ENCODE results near the gene IGSF21. TPM values are rescaled to one million over a fixed set of nuclear protein-coding genes. Genes with fewer than 3 reads are reported as not detected.

The IGSF21 gene
- polyA plus RNA-seq, 3 donors: not detected

- Mint-ChIP-seq H3K27ac (no peak overlapping the region), H3K4me3 (no peak overlapping the region)
Observed at GRCh38 chr1:18072066-18072465, 35.5 kb upstream of the IGSF21 start.

GRCh38 chr1:18073066-18073642, 34.4 kb upstream of the IGSF21 start:
- no peak overlapping the region for H2AFZ ChIP-seq (ENCODE audit: insufficient read depth, low read depth, low read length, poor library complexity, severe bottlenecking)
- no peaks in the 10 kb centered on the region for H3K36me3 ChIP-seq (replicated peaks in 1 of 2; ENCODE audit: control insufficient read depth in 1 of 2, insufficient read depth in 2 of 2, low read length in 2 of 2)
- H3K9ac ChIP-seq (ENCODE audit: insufficient read depth, low read length, poor library complexity, severe bottlenecking): no peak overlapping the region
- no peaks in the 10 kb centered on the region for H3K79me2 ChIP-seq (ENCODE audit: insufficient read depth, low read length)
- Mint-ChIP-seq H3K27me3 (ENCODE audit: low read depth in 3 of 3) (peaks cover 0 to 5% (median 2%) of the 10 kb centered on the region in 3 donors), H3K4me3 (no peak overlapping the region), H3K27ac (no peak overlapping the region), H3K4me1 (no peaks in the 10 kb centered on the region), H3K9me3 (no peaks in the 10 kb centered on the region), H3K36me3 (no peaks in the 10 kb centered on the region)
- H3K4me3 ChIP-seq (replicated peaks in 1 of 3; ENCODE audit: low read depth in 2 of 3, low read length in 3 of 3): no peak overlapping the region
- no peak overlapping the region for H3K27ac ChIP-seq (ENCODE audit: low read depth in 1 of 2, low read length in 2 of 2)
- no peak for TF ChIP-seq CTCF (IDR thresholded peaks at IDR 0.05)
- 83% methylated on average over 8 of the region's 11 CpGs for WGBS (ENCODE audit: insufficient coverage)
- H3K27me3 ChIP-seq (ENCODE audit: control insufficient read depth in 2 of 2, insufficient read depth in 2 of 2, low read length in 2 of 2): no peaks in the 10 kb centered on the region
- H3K4me2 ChIP-seq (replicated peaks; ENCODE audit: extremely low read depth, low read length, poor library complexity, severe bottlenecking): no peak overlapping the region
- no peaks in the 10 kb centered on the region for H4K20me1 ChIP-seq (ENCODE audit: insufficient read depth, low read length)
- DNase-seq: no peak
- no peaks in the 10 kb centered on the region for H3K9me3 ChIP-seq (replicated peaks in 1 of 2; ENCODE audit: control insufficient read depth in 1 of 2, insufficient read depth in 1 of 2, low read length in 2 of 2)
- H3K4me1 ChIP-seq (ENCODE audit: control insufficient read depth in 1 of 2, insufficient read depth in 2 of 2, low read length in 2 of 2): no peaks in the 10 kb centered on the region
- intact Hi-C loops (cut with micrococcal nuclease): no loop called here

More at GRCh38 chr1:18072066-18072465, 35.5 kb upstream of the IGSF21 start:
- H3K27ac ChIP-seq (ENCODE audit: low read depth in 1 of 2, low read length in 2 of 2): no peak overlapping the region
- no peak overlapping the region for H3K9ac ChIP-seq (ENCODE audit: insufficient read depth, low read length, poor library complexity, severe bottlenecking)
- H3K36me3 ChIP-seq (replicated peaks in 1 of 2; ENCODE audit: control insufficient read depth in 1 of 2, insufficient read depth in 2 of 2, low read length in 2 of 2): no peaks in the 10 kb centered on the region
- H3K9me3 ChIP-seq (replicated peaks in 1 of 2; ENCODE audit: control insufficient read depth in 1 of 2, insufficient read depth in 1 of 2, low read length in 2 of 2): no peaks in the 10 kb centered on the region
- no peak overlapping the region for H3K4me3 ChIP-seq (replicated peaks in 1 of 3; ENCODE audit: low read depth in 2 of 3, low read length in 3 of 3)
- no peak overlapping the region for H2AFZ ChIP-seq (ENCODE audit: insufficient read depth, low read depth, low read length, poor library complexity, severe bottlenecking)
- no peak for TF ChIP-seq CTCF (IDR thresholded peaks at IDR 0.05)
- no peaks in the 10 kb centered on the region for H3K79me2 ChIP-seq (ENCODE audit: insufficient read depth, low read length)
- H3K27me3 ChIP-seq (ENCODE audit: control insufficient read depth in 2 of 2, insufficient read depth in 2 of 2, low read length in 2 of 2): no peaks in the 10 kb centered on the region
- peaks cover 0 to 5% (median 2%) of the 10 kb centered on the region in 3 donors for H3K27me3 Mint-ChIP-seq (ENCODE audit: low read depth in 3 of 3)
- peaks cover 2% of the 10 kb centered on the region for H3K4me1 Mint-ChIP-seq
- H3K36me3 Mint-ChIP-seq: no peaks in the 10 kb centered on the region
- no peak for DNase-seq
- H4K20me1 ChIP-seq (ENCODE audit: insufficient read depth, low read length): no peaks in the 10 kb centered on the region
- H3K4me1 ChIP-seq (ENCODE audit: control insufficient read depth in 1 of 2, insufficient read depth in 2 of 2, low read length in 2 of 2): no peaks in the 10 kb centered on the region
- intact Hi-C loops (cut with micrococcal nuclease): no loop called here
- 97% methylated on average over 9 of the region's 9 CpGs for WGBS (ENCODE audit: insufficient coverage)
- H3K9me3 Mint-ChIP-seq: no peaks in the 10 kb centered on the region
- no peak overlapping the region for H3K4me2 ChIP-seq (replicated peaks; ENCODE audit: extremely low read depth, low read length, poor library complexity, severe bottlenecking)
